Sigmoid colon (tissue), 7 donors: Measurements from ENCODE around the gene EVL. TPM values are rescaled to one million over a fixed set of nuclear protein-coding genes. Genes with fewer than 3 reads are reported as not detected.
"Not testable (repeated sequence)": the region's sequence is repeated elsewhere in the genome, so short reads cannot be mapped to it uniquely, and the experiment has no call there.

Experiments used
- DNase-seq: peaks from one replicate; pipeline ENCODE4 v3.0.0-alpha.2; 2019
- H3K27ac ChIP-seq, 4 donors: fragments of 200-600 bp; sonication (generic); one replicate each; pipeline ENCODE4 v1.5.1; 2016 to 2019; ENCODE audit warnings: mild to moderate bottlenecking in 1 of 4
- H3K27me3 ChIP-seq, 3 donors: fragments of 200-600 bp; sonication (generic); one replicate each; pipeline ENCODE4 v1.5.1; 2019; ENCODE audit warnings: mild to moderate bottlenecking in 1 of 3
- H3K36me3 ChIP-seq, 4 donors: fragments of 200-600 bp; sonication (generic); one replicate each; pipeline ENCODE4 v1.5.1; 2016 to 2019
- H3K4me1 ChIP-seq, 4 donors: fragments of 200-600 bp; sonication (generic); one replicate each; pipeline ENCODE4 v1.5.1; 2017 to 2019
- H3K4me3 ChIP-seq, 4 donors: fragments of 200-600 bp; sonication (generic); one replicate each; pipeline ENCODE4 v1.5.1; 2017 to 2019; ENCODE audit warnings: mild to moderate bottlenecking in 2 of 4, moderate library complexity in 1 of 4
- H3K9me3 ChIP-seq, 4 donors: fragments of 200-600 bp in 3 of 4; sonication (generic) in 3 of 4; one replicate each; pipeline versions ENCODE4 v1.5.1 to v1.6.1; 2013 to 2019
- CTCF ChIP-seq, 4 experiments: fragments of 450-650 bp in 3 of 4; fragments of 200-600 bp in 1 of 4; IDR thresholded peaks; one replicate each; pipeline ENCODE4 v1.5.1; 2016 to 2019; ENCODE audit warnings: antibody characterized with exemption in 4 of 4, mild to moderate bottlenecking in 3 of 4, moderate library complexity in 2 of 4
- EP300 ChIP-seq, 4 donors: sonication (generic); formaldehyde crosslinking; IDR thresholded peaks; one replicate each; pipeline ENCODE4 v1.6.1; 2017; ENCODE audit warnings: antibody characterized with exemption in 4 of 4
- POLR2A ChIP-seq, 2 donors: fragments of 450-650 bp; IDR thresholded peaks; one replicate each; pipeline ENCODE4 v1.6.1; 2016; ENCODE audit warnings: antibody characterized with exemption in 2 of 2, mild to moderate bottlenecking in 2 of 2, moderate library complexity in 2 of 2
- POLR2AphosphoS5 ChIP-seq, 4 donors: sonication (generic); formaldehyde crosslinking; IDR thresholded peaks; one replicate each; pipeline ENCODE4 v1.6.1; 2017; ENCODE audit warnings: antibody characterized with exemption in 4 of 4
- WGBS, 2 donors: extraction: QIAGEN DNeasy Blood & Tissue Kit; methylation state at CpG; one replicate each; pipeline ENCODE4 v1.1.7; 2013; 5-methylcytosine and 5-hydroxymethylcytosine counted together
- intact Hi-C: fragments of 100-400 bp; cut with DNase I; formaldehyde crosslinking; loops from one replicate; pipeline ENCODE4 v1.15.1; 2023
- polyA plus RNA-seq, 3 donors: library from polyadenylated mRNA; stranded (reverse); fragments of 200-250 nt; gene quantifications; one replicate each; pipeline ENCODE4 v1.2.3, GENCODE V29; 2013
- total RNA-seq, 4 donors: library from RNA; depleted of rRNA; stranded (reverse); fragments of >200 nt; gene quantifications; one replicate each; pipeline ENCODE4 v1.1.0, GENCODE V29; 2016
- donor health status: healthy with polysubstance abuse.
- donor health status: Bipolar disorder and iron deficiency.
- donor health status: healthy.

The EVL gene
- total and polyA plus RNA-seq, 7 donors, result 6.5 to 100 (median 27.5) TPM

GRCh38 chr14:100027771-100028490 lies 37.3 kb upstream of the EVL start:
- whole genome bisulfite sequencing, 2 donors, result 94 to 95% methylated on average over 4 of the region's 4 CpGs
- TF ChIP-seq POLR2AphosphoS5 (IDR thresholded peaks at IDR 0.05), result no peak
- TF ChIP-seq EP300 (IDR thresholded peaks at IDR 0.05), result no peak
- no peak for TF ChIP-seq CTCF (IDR thresholded peaks at IDR 0.05)
- no peak for TF ChIP-seq POLR2A (IDR thresholded peaks at IDR 0.05)
- no peaks in the 10 kb centered on the region for H3K9me3 ChIP-seq
- no peak overlapping the region for H3K4me3 ChIP-seq
- H3K4me1 ChIP-seq, result peaks cover 0 to 48% (median 30%) of the 10 kb centered on the region in 4 donors
- no peak for DNase-seq
- H3K27me3 ChIP-seq, result no peaks in the 10 kb centered on the region
- no peaks in the 10 kb centered on the region for H3K36me3 ChIP-seq
- H3K27ac ChIP-seq, result no peak overlapping the region
- intact Hi-C loops, result no loop called here

GRCh38 chr14:100028990-100029677 lies 36.1 kb upstream of the EVL start:
- H3K9me3 ChIP-seq, result no peaks in the 10 kb centered on the region
- no peaks in the 10 kb centered on the region for H3K36me3 ChIP-seq
- H3K4me1 ChIP-seq, result peaks cover 0 to 36% (median 29%) of the 10 kb centered on the region in 4 donors
- no peak overlapping the region for H3K4me3 ChIP-seq
- WGBS, 2 donors, result 51 to 81% methylated on average over 3 of the region's 3 CpGs
- TF ChIP-seq CTCF (IDR thresholded peaks at IDR 0.05) (no peak), POLR2AphosphoS5 (IDR thresholded peaks at IDR 0.05) (no peak), POLR2A (IDR thresholded peaks at IDR 0.05) (no peak), EP300 (IDR thresholded peaks at IDR 0.05) (no peak)
- no peak for DNase-seq
- no peaks in the 10 kb centered on the region for H3K27me3 ChIP-seq
- intact Hi-C loops, result no loop called here
- no peak overlapping the region for H3K27ac ChIP-seq

- WGBS, 2 donors, result 40 to 79% methylated on average over 13 of the region's 13 CpGs
- H3K9me3 ChIP-seq, H3K4me3 ChIP-seq, DNase-seq, H3K36me3 ChIP-seq, intact Hi-C loops, H3K27me3 ChIP-seq: not testable (repeated sequence)
- Histone ChIP-seq H3K27ac (peak overlapping the region; percentile 70 to 80 (median 74)), H3K4me1 (peaks cover 0 to 33% (median 29%) of the 10 kb centered on the region in 4 donors)
Observed at GRCh38 chr14:100030006-100030405, 35.2 kb upstream of the EVL start.

- Histone ChIP-seq H3K27me3 (no peaks in the 10 kb centered on the region), H3K4me3 (no peak overlapping the region), H3K27ac (peak overlapping the region; percentile 70 to 80 (median 74)), H3K36me3 (no peaks in the 10 kb centered on the region), H3K9me3 (no peaks in the 10 kb centered on the region), H3K4me1 (peaks cover 0 to 33% (median 29%) of the 10 kb centered on the region in 4 donors)
- no peak for DNase-seq
- TF ChIP-seq CTCF (IDR thresholded peaks at IDR 0.05) (no peak), POLR2AphosphoS5 (IDR thresholded peaks at IDR 0.05) (peak; percentile 14 to 45 (median 41))
- 65 to 81% methylated on average over 7 of the region's 7 CpGs for WGBS, 2 donors
- intact Hi-C loops, result no loop called here
Observed at GRCh38 chr14:100030452-100031153, 34.6 kb upstream of the EVL start.
